ENCODE data around the gene MYZAP. TPM values are rescaled to one million over a fixed set of nuclear protein-coding genes. Genes with fewer than 3 reads are reported as not detected.

Gene MYZAP
- polyA plus RNA-seq, 1 donor from 2014 or later: not detected

DNA sequence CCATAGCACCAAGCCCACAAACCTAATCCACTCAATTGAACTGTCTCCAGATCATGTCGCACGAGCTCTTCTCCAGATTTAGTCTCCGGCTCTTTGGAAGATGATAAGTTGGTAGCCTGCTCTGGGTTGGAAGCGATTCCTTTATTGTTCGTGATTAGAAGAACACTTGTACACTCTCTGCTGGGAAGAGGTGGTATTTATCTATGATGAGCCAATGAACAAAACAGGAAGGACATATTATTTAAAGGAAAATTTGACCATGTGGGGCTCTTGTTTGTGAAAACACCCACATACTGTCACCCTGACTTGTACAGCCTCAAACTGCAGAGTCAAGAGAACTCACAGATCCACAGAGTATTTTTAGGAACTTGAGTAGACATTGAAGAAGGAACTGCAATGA is 54.4 kb downstream of the MYZAP start:
- Histone ChIP-seq H3K9ac (ENCODE audit: low read length) (no peak overlapping the region), H3K4me2 (ENCODE audit: low read length) (no peak overlapping the region), H3K27ac (ENCODE audit: low read length) (no peak overlapping the region), H3K9me2 (ENCODE audit: insufficient read depth, low read length) (no peaks in the 10 kb centered on the region), H2AFZ (ENCODE audit: low read depth, low read length) (no peak overlapping the region), H3K9me3 (ENCODE audit: low read length) (no peaks in the 10 kb centered on the region), H3K4me3 (ENCODE audit: low read length) (no peak overlapping the region), H3K79me2 (replicated peaks; ENCODE audit: insufficient read depth, low read length) (no peaks in the 10 kb centered on the region), H3K27me3 (ENCODE audit: insufficient read depth, low read depth, low read length) (no peaks in the 10 kb centered on the region), H3K36me3 (ENCODE audit: insufficient read depth, low read length) (no peaks in the 10 kb centered on the region), H3F3A (ENCODE audit: insufficient read depth, low read length, poor library complexity, severe bottlenecking) (no peaks in the 10 kb centered on the region), H4K20me1 (ENCODE audit: insufficient read depth) (no peaks in the 10 kb centered on the region)
- no peak for TF ChIP-seq MXI1 (conservative IDR thresholded peaks at IDR 0.05; ENCODE audit: poor library complexity, severe bottlenecking)
- TF ChIP-seq SMC3 (conservative IDR thresholded peaks at IDR 0.05; ENCODE audit: poor library complexity): no peak
- no peak for TF ChIP-seq RAD21 (conservative IDR thresholded peaks at IDR 0.05)
- TF ChIP-seq TAF1 (IDR thresholded peaks at IDR 0.05; ENCODE audit: low read depth): no peak
- TF ChIP-seq, protein P1, sequence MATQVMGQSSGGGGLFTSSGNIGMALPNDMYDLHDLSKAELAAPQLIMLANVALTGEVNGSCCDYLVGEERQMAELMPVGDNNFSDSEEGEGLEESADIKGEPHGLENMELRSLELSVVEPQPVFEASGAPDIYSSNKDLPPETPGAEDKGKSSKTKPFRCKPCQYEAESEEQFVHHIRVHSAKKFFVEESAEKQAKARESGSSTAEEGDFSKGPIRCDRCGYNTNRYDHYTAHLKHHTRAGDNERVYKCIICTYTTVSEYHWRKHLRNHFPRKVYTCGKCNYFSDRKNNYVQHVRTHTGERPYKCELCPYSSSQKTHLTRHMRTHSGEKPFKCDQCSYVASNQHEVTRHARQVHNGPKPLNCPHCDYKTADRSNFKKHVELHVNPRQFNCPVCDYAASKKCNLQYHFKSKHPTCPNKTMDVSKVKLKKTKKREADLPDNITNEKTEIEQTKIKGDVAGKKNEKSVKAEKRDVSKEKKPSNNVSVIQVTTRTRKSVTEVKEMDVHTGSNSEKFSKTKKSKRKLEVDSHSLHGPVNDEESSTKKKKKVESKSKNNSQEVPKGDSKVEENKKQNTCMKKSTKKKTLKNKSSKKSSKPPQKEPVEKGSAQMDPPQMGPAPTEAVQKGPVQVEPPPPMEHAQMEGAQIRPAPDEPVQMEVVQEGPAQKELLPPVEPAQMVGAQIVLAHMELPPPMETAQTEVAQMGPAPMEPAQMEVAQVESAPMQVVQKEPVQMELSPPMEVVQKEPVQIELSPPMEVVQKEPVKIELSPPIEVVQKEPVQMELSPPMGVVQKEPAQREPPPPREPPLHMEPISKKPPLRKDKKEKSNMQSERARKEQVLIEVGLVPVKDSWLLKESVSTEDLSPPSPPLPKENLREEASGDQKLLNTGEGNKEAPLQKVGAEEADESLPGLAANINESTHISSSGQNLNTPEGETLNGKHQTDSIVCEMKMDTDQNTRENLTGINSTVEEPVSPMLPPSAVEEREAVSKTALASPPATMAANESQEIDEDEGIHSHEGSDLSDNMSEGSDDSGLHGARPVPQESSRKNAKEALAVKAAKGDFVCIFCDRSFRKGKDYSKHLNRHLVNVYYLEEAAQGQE (IDR thresholded peaks at IDR 0.05; ENCODE audit: borderline replicate concordance): no peak
- TF ChIP-seq POLR2AphosphoS5 (IDR thresholded peaks at IDR 0.05): no peak
- TF ChIP-seq, protein P2, sequence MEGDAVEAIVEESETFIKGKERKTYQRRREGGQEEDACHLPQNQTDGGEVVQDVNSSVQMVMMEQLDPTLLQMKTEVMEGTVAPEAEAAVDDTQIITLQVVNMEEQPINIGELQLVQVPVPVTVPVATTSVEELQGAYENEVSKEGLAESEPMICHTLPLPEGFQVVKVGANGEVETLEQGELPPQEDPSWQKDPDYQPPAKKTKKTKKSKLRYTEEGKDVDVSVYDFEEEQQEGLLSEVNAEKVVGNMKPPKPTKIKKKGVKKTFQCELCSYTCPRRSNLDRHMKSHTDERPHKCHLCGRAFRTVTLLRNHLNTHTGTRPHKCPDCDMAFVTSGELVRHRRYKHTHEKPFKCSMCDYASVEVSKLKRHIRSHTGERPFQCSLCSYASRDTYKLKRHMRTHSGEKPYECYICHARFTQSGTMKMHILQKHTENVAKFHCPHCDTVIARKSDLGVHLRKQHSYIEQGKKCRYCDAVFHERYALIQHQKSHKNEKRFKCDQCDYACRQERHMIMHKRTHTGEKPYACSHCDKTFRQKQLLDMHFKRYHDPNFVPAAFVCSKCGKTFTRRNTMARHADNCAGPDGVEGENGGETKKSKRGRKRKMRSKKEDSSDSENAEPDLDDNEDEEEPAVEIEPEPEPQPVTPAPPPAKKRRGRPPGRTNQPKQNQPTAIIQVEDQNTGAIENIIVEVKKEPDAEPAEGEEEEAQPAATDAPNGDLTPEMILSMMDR (IDR thresholded peaks at IDR 0.05; ENCODE audit: poor library complexity, severe bottlenecking): no peak
- no peak for TF ChIP-seq EP300 (conservative IDR thresholded peaks at IDR 0.05; ENCODE audit: poor library complexity, severe bottlenecking)
- no peak for TF ChIP-seq EZH2 (IDR thresholded peaks at IDR 0.05; ENCODE audit: borderline replicate concordance, insufficient read depth, low read length, poor library complexity, severe bottlenecking)

DNA sequence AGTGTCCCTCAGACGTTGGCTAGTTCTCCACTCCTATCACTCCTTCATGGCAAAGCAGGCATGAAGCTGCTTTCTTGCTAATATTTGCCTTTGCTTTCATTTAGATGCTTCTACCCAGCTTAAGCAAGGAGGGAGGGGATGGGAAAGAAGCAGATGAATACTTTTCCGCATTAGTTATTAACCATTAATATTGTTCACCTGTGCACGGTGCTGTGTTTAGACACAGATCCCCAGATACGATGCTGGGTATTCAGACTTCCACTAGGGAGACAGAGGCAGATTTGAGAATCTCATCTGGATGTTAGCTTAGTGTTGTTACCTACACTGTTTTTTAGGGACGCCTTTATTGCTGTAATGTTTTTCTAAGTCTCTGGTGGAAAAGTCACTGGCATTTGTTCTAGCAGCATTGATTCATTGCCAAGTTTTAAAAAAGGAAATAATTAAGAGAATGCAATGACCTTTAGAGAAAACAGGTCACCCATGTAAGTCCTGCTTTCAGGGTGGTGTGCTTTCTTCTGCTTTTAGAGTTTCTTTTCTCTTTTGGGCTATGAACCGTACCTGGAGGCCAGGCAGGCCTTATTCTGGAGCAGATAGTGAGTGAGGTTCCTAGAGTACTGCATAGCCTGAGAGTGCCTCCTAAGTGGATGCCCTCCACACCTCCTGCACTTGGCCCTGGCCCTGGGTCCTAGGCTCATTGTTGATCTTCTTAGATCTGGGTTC is 55.5 kb downstream of the MYZAP start:
- no peak overlapping the region for H3K4me2 ChIP-seq (ENCODE audit: low read length)
- TF ChIP-seq POLR2AphosphoS5 (IDR thresholded peaks at IDR 0.05): no peak
- no peak for TF ChIP-seq MXI1 (conservative IDR thresholded peaks at IDR 0.05; ENCODE audit: poor library complexity, severe bottlenecking)
- H3K9me2 ChIP-seq (ENCODE audit: insufficient read depth, low read length): no peaks in the 10 kb centered on the region
- no peaks in the 10 kb centered on the region for H3K27me3 ChIP-seq (ENCODE audit: insufficient read depth, low read depth, low read length)
- H3K4me3 ChIP-seq (ENCODE audit: low read length): no peak overlapping the region
- H3K36me3 ChIP-seq (ENCODE audit: insufficient read depth, low read length): no peaks in the 10 kb centered on the region
- H3F3A ChIP-seq (ENCODE audit: insufficient read depth, low read length, poor library complexity, severe bottlenecking): no peaks in the 10 kb centered on the region
- no peaks in the 10 kb centered on the region for H4K20me1 ChIP-seq (ENCODE audit: insufficient read depth)
- H3K27ac ChIP-seq (ENCODE audit: low read length): no peak overlapping the region
- no peaks in the 10 kb centered on the region for H3K9me3 ChIP-seq (ENCODE audit: low read length)
- H2AFZ ChIP-seq (ENCODE audit: low read depth, low read length): no peak overlapping the region
- H3K79me2 ChIP-seq (replicated peaks; ENCODE audit: insufficient read depth, low read length): no peaks in the 10 kb centered on the region
- no peak overlapping the region for H3K9ac ChIP-seq (ENCODE audit: low read length)
